Heart left ventricle (tissue), 16 donors: ENCODE data around the gene ISG20. TPM values are rescaled to one million over a fixed set of nuclear protein-coding genes. Genes with fewer than 3 reads are reported as not detected.

Experiments
- ATAC-seq, 4 donors: fragments of 200-7000 bp; cut with Tn5 transposase; one replicate each; pipeline ENCODE4 v1.9.1; 2020 to 2022; ENCODE audit warnings: moderate library complexity in 4 of 4, mild to moderate bottlenecking in 3 of 4, moderate number of reproducible peaks in 1 of 4
- DNase-seq, 5 donors: peaks; one replicate each; pipeline ENCODE4 v3.0.0-alpha.2; 2020
- H3K27ac ChIP-seq, 12 donors: fragments of 200-600 bp; sonication (generic) in 4 of 12; one replicate each; pipeline versions ENCODE4 v1.5.0 to v1.8.0; 2016 to 2022; ENCODE audit warnings: mild to moderate bottlenecking in 2 of 12
- H3K27me3 ChIP-seq, 9 donors: fragments of 200-600 bp; sonication (generic) in 2 of 9; one replicate each; pipeline versions ENCODE4 v1.5.1 to v1.8.0; 2016 to 2022; ENCODE audit warnings: mild to moderate bottlenecking in 3 of 9
- H3K36me3 ChIP-seq, 9 donors: fragments of 200-600 bp; sonication (generic) in 2 of 9; one replicate each; pipeline versions ENCODE4 v1.5.0 to v1.8.0; 2018 to 2022; ENCODE audit warnings: mild to moderate bottlenecking in 2 of 9
- H3K4me1 ChIP-seq, 12 donors: fragments of 200-600 bp; sonication (generic) in 4 of 12; one replicate each; pipeline versions ENCODE4 v1.5.0 to v1.8.0; 2016 to 2022; ENCODE audit warnings: mild to moderate bottlenecking in 3 of 12
- H3K4me3 ChIP-seq, 12 donors: fragments of 200-600 bp; sonication (generic) in 4 of 12; one replicate each; pipeline versions ENCODE4 v1.5.0 to v1.8.0; 2017 to 2022; ENCODE audit warnings: mild to moderate bottlenecking in 9 of 12, moderate library complexity in 4 of 12
- H3K9me3 ChIP-seq, 12 donors: fragments of 200-600 bp; sonication (generic) in 4 of 12; one replicate each; pipeline versions ENCODE4 v1.5.0 to v1.8.0; 2016 to 2022; ENCODE audit warnings: mild to moderate bottlenecking in 1 of 12
- POLR2A ChIP-seq, 2 donors: fragments of 450-650 bp; IDR thresholded peaks; one replicate each; pipeline ENCODE4 v1.6.1; 2017; ENCODE audit warnings: antibody characterized with exemption in 2 of 2, mild to moderate bottlenecking in 2 of 2, moderate library complexity in 2 of 2
- WGBS, 4 donors: extraction: QIAGEN DNeasy Blood & Tissue Kit in 2 of 4; methylation state at CpG; one replicate each; pipeline versions ENCODE4 v1.1.5 to v1.1.7; 2013 to 2018; 5-methylcytosine and 5-hydroxymethylcytosine counted together
- intact Hi-C, 10 donors: fragments of 100-400 bp; cut with DNase I; formaldehyde crosslinking; loops; one replicate each; pipeline versions ENCODE4 v1.11.1 to v1.14.2; 2022
- polyA plus RNA-seq, 2 donors: library from polyadenylated mRNA; stranded (reverse); fragments of 200-250 nt; gene quantifications; one replicate each; pipeline ENCODE4 v1.2.3, GENCODE V29; 2013
- total RNA-seq, 9 donors: library from RNA; depleted of rRNA in 2 of 9; stranded (reverse); fragments of >200 nt in 2 of 9; fragmentation: NEBNext Ultra II Directional in 3 of 9; extraction: Animal tissue kit (Norgen Biotek cat#: 25700) in 3 of 9; gene quantifications; one replicate each; pipeline versions ENCODE4 v1.1.0 to v1.2.4, GENCODE V29; 2016 to 2023
- TF ChIP-seq, protein P1 (sequence below), 12 donors: fragments of 200-600 bp; sonication (generic) in 4 of 12; IDR thresholded peaks; one replicate each; pipeline versions ENCODE4 v1.5.0 to v1.8.0; 2018 to 2022; ENCODE audit warnings: antibody characterized with exemption in 12 of 12, mild to moderate bottlenecking in 5 of 12
- donor health status: ischemic (EF 13 %, LVEDD 7.1; RV severe dilation, severe dysfunction).
- donor health status: healthy with polysubstance abuse.
- donor health status: DM: no; HTN: yes; CAD: no.
- donor health status: DM: no; HTN: no; CAD: no.
- donor health status: ischemic (EF 25% LVEDD 6.9; RV normal size, moderate dysfunction).
- donor health status: ischemic (EF 25% LVEDD 5.7; RV mildly dilated, moderate dysfunction).
- donor health status: healthy.
- donor health status: DM: yes; HTN: yes; CAD: no.
- donor health status: ischemic (EF 35%, LVEDD 5.7; RV mildly dilated, moderate dysfunction).
- donor health status: nonischemic (EF 11% LVEDD 7.7; RV severe dilation, severe dysfunction).
- donor health status: DM: yes; HTN: yes; CAD: no.
- donor health status: PGD.
- donor health status: ischemic (EF 29% LVEDD 5.4; RV normal size, mild dysfunction).
- donor health status: nonischemic (EF 23%, LVEDD 6.1; RV moderate dilation, normal function).

ISG20 gene
- total and polyA plus RNA-seq, 11 donors = 1.5 to 24.2 (median 4.9) TPM

GRCh38 chr15:88664151-88664778 is 25.4 kb downstream of the ISG20 start:
- Histone ChIP-seq H3K27ac (no peak overlapping the region), H3K36me3 (no peaks in the 10 kb centered on the region), H3K4me1 (peaks cover 0 to 8% (median 2%) of the 10 kb centered on the region in 12 donors), H3K27me3 (peaks cover 0 to 5% (median 0%) of the 10 kb centered on the region in 9 donors), H3K9me3 (no peaks in the 10 kb centered on the region), H3K4me3 (no peak overlapping the region)
- intact Hi-C loops = loop anchor here in 1 of 10 donors (5.0 kb wide), 1 partner anchor 37 kb away; no protein-coding TSS in a partner anchor
- no peak for TF ChIP-seq POLR2A (IDR thresholded peaks at IDR 0.05)
- TF ChIP-seq, protein P1, sequence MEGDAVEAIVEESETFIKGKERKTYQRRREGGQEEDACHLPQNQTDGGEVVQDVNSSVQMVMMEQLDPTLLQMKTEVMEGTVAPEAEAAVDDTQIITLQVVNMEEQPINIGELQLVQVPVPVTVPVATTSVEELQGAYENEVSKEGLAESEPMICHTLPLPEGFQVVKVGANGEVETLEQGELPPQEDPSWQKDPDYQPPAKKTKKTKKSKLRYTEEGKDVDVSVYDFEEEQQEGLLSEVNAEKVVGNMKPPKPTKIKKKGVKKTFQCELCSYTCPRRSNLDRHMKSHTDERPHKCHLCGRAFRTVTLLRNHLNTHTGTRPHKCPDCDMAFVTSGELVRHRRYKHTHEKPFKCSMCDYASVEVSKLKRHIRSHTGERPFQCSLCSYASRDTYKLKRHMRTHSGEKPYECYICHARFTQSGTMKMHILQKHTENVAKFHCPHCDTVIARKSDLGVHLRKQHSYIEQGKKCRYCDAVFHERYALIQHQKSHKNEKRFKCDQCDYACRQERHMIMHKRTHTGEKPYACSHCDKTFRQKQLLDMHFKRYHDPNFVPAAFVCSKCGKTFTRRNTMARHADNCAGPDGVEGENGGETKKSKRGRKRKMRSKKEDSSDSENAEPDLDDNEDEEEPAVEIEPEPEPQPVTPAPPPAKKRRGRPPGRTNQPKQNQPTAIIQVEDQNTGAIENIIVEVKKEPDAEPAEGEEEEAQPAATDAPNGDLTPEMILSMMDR (IDR thresholded peaks at IDR 0.05) = peak in 10 of 12 donors; percentile 11 to 45 (median 24)
- DNase-seq = no peak
- ATAC-seq = peak in 1 of 4 donors; percentile 39
- 83 to 96% (median 88%) methylated on average over 7 of the region's 7 CpGs for WGBS, 4 donors

DNA sequence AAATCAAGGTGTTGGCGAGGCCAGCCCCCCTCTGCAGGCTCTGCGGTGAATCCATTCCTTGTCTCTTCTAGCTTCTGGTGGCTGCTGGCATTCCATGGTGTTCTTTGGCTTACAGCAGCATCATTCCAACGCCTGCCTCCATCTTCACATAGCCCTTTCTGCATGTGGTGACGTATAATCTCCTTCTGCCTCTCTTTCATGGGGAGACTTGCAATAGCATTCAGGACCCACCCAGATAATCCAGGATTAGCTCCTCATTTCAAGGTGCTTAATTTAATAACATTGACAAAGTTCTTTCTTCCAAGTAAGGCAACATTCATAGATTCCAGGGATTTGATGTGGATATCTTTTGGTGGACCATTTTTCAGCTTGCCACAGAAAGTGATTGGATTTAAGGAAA is 35.8 kb downstream of the ISG20 start:
- intact Hi-C loops = loop anchor here in 1 of 10 donors (10.0 kb wide), 1 partner anchor 70 kb away; no protein-coding TSS in a partner anchor

GRCh38 chr15:88678755-88679154 is 39.9 kb downstream of the ISG20 start:
- WGBS, 4 donors = 88 to 93% (median 90%) methylated on average over 6 of the region's 6 CpGs
- H3K4me1 ChIP-seq = no peaks in the 10 kb centered on the region
- intact Hi-C loops = loop anchor here in 1 of 10 donors (10.0 kb wide), 1 partner anchor 74 kb away; no protein-coding TSS in a partner anchor
- no peak overlapping the region for H3K27ac ChIP-seq
- DNase-seq (no peak), ATAC-seq (no peak)
- H3K27me3 ChIP-seq = peaks cover 0 to 8% (median 0%) of the 10 kb centered on the region in 9 donors
- no peak for TF ChIP-seq POLR2A (IDR thresholded peaks at IDR 0.05)
- TF ChIP-seq, protein P1 (IDR thresholded peaks at IDR 0.05) = no peak
- no peak overlapping the region for H3K4me3 ChIP-seq
- H3K36me3 ChIP-seq = no peaks in the 10 kb centered on the region
- H3K9me3 ChIP-seq = no peaks in the 10 kb centered on the region

More for the DNA sequence above, 35.8 kb downstream of the ISG20 start:
- ATAC-seq (no peak), DNase-seq (no peak)
- 72 to 81% (median 78%) methylated on average over 4 of the region's 4 CpGs for WGBS, 4 donors
- H3K27ac ChIP-seq = no peak overlapping the region
- peaks cover 0 to 12% (median 0%) of the 10 kb centered on the region in 9 donors for H3K27me3 ChIP-seq
- no peaks in the 10 kb centered on the region for H3K4me1 ChIP-seq
- no peak for TF ChIP-seq POLR2A (IDR thresholded peaks at IDR 0.05)
- TF ChIP-seq, protein P1 (IDR thresholded peaks at IDR 0.05) = no peak
- H3K4me3 ChIP-seq = no peak overlapping the region
- no peaks in the 10 kb centered on the region for H3K36me3 ChIP-seq
- H3K9me3 ChIP-seq = peaks cover 0 to 14% (median 0%) of the 10 kb centered on the region in 12 donors

DNA sequence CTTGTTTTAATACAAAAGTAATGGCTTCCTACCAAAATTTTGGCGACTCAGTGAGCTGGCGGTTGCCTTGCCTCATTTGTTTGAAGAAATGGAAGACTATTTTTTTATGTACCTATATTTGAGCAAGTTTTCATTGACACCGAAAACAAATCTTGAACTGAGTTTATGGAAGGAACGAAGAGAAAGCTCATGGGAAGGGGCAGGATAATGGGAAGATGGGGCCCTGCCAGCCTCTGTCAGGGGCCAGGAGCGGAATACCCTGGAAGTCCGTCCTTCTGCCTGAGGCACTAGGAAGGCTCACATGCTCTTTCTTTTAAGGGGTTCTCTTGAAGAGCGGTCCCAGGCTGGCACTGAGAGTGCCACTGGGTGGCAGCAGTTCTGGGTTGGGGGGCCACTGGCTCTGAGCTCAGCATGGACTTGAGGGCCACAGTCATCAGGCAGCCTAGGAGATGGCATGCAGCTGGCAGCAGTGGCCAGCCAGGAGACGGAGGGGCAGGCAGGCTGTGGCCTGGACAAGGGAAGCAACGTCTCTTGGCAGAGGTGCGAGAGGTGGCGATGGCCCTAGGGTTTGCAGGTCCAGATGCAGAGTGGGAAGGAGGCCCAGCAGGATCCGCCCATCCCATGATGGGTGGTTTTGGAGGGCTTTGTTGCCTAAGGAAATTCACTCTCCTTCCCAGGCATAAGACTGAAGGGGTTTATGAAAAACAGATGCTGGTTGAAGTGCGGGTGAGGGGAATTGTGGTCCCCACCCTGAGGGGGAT is 41.6 kb downstream of the ISG20 start:
- no peak for ATAC-seq
- H3K27me3 ChIP-seq = no peaks in the 10 kb centered on the region
- H3K36me3 ChIP-seq = no peaks in the 10 kb centered on the region
- TF ChIP-seq POLR2A (IDR thresholded peaks at IDR 0.05) = no peak
- TF ChIP-seq, protein P1 (IDR thresholded peaks at IDR 0.05) = no peak
- DNase-seq = no peak
- H3K4me1 ChIP-seq = no peaks in the 10 kb centered on the region
- H3K9me3 ChIP-seq = no peaks in the 10 kb centered on the region
- H3K27ac ChIP-seq = no peak overlapping the region
- intact Hi-C loops = no loop called here
- H3K4me3 ChIP-seq = no peak overlapping the region
- 86 to 93% (median 92%) methylated on average over 13 of the region's 13 CpGs for WGBS, 4 donors
